Measurements from ENCODE around the gene PLEKHH2. TPM values are rescaled to one million over a fixed set of nuclear protein-coding genes. Genes with fewer than 3 reads are reported as not detected.

Gene PLEKHH2
- total and polyA plus RNA-seq, 8 donors = 23.3 to 363 (median 229) TPM

GRCh38 chr2:43745457-43745856 lies 108.4 kb downstream of the PLEKHH2 start:
- DNase-seq = peak in 2 of 4 donors; percentile 51 to 62
- no peaks in the 10 kb centered on the region for H3K4me1 ChIP-seq
- no peak overlapping the region for H3K4me3 ChIP-seq
- H3K27me3 ChIP-seq = no peaks in the 10 kb centered on the region
- peak; percentile 46 for ATAC-seq
- no peaks in the 10 kb centered on the region for H3K9me3 ChIP-seq
- no peaks in the 10 kb centered on the region for H3K36me3 ChIP-seq
- no peak for TF ChIP-seq CTCF (IDR thresholded peaks at IDR 0.05)
- intact Hi-C loops (cut with DNase I) = no loop called here
- H3K27ac ChIP-seq = peak overlapping the region in 1 of 2 donors; percentile 13

- intact Hi-C loops (cut with DNase I) = no loop called here
- TF ChIP-seq CTCF (IDR thresholded peaks at IDR 0.05) = no peak
- Histone ChIP-seq H3K4me3 (no peak overlapping the region), H3K36me3 (no peaks in the 10 kb centered on the region), H3K27me3 (no peaks in the 10 kb centered on the region), H3K9me3 (no peaks in the 10 kb centered on the region), H3K4me1 (no peaks in the 10 kb centered on the region), H3K27ac (no peak overlapping the region)
- no peak for ATAC-seq
- no peak for DNase-seq
Measured at GRCh38 chr2:43748333-43748732, 111.3 kb downstream of the PLEKHH2 start.

GRCh38 chr2:43749583-43749982 lies 112.5 kb downstream of the PLEKHH2 start:
- Histone ChIP-seq H3K27me3 (no peaks in the 10 kb centered on the region), H3K4me1 (no peaks in the 10 kb centered on the region), H3K27ac (no peak overlapping the region), H3K36me3 (no peaks in the 10 kb centered on the region), H3K4me3 (no peak overlapping the region), H3K9me3 (no peaks in the 10 kb centered on the region)
- TF ChIP-seq CTCF (IDR thresholded peaks at IDR 0.05) = no peak
- no peak for DNase-seq
- no peak for ATAC-seq
- intact Hi-C loops (cut with DNase I) = no loop called here

- ATAC-seq = no peak
- intact Hi-C loops (cut with DNase I) = no loop called here
- no peak for TF ChIP-seq CTCF (IDR thresholded peaks at IDR 0.05)
- Histone ChIP-seq H3K27me3 (no peaks in the 10 kb centered on the region), H3K27ac (no peak overlapping the region), H3K9me3 (no peaks in the 10 kb centered on the region), H3K4me3 (no peak overlapping the region), H3K36me3 (no peaks in the 10 kb centered on the region), H3K4me1 (no peaks in the 10 kb centered on the region)
- DNase-seq = no peak
Measured at GRCh38 chr2:43751476-43751990, 114.5 kb downstream of the PLEKHH2 start.

- DNase-seq (no peak), ATAC-seq (no peak)
- Histone ChIP-seq H3K27me3 (no peaks in the 10 kb centered on the region), H3K9me3 (no peaks in the 10 kb centered on the region), H3K36me3 (no peaks in the 10 kb centered on the region), H3K4me3 (no peak overlapping the region), H3K27ac (no peak overlapping the region), H3K4me1 (no peaks in the 10 kb centered on the region)
- TF ChIP-seq CTCF (IDR thresholded peaks at IDR 0.05) = no peak
- intact Hi-C loops (cut with DNase I) = no loop called here
Measured at GRCh38 chr2:43752302-43752701, 115.2 kb downstream of the PLEKHH2 start.
